CD14-positive monocyte (primary cell): ENCODE measurements around the gene MYO6. TPM values are rescaled to one million over a fixed set of nuclear protein-coding genes. Genes with fewer than 3 reads are reported as not detected.

Source experiments
- DNase-seq, 3 donors: peaks; one replicate each; pipeline ENCODE4 v3.0.0-alpha.2; 2011 to 2022
- H2AFZ ChIP-seq: 2 replicates; pipeline ENCODE4 v1.6.0; 2012; ENCODE audit warnings: mild to moderate bottlenecking, low read depth, low read length, inconsistent platforms; ENCODE audit not compliant: insufficient read depth, poor library complexity, severe bottlenecking
- H3K27ac ChIP-seq, 2 donors: 1 replicate in 1 of 2; 2 replicates in 1 of 2; pipeline ENCODE4 v1.5.1; 2012 to 2013; ENCODE audit warnings: low read length in 2 of 2, control low read depth in 1 of 2, inconsistent platforms in 1 of 2, low read depth in 1 of 2, mild to moderate bottlenecking in 1 of 2
- H3K27me3 ChIP-seq, 2 donors: one replicate each; pipeline versions ENCODE4 v1.6.0 to v1.6.1; 2011 to 2013; ENCODE audit warnings: low read length in 2 of 2; ENCODE audit not compliant: control insufficient read depth in 2 of 2, insufficient read depth in 2 of 2
- H3K36me3 ChIP-seq, 2 donors: replicated peaks in 1 of 2; 1 replicate in 1 of 2; 2 replicates in 1 of 2; pipeline versions ENCODE4 v1.5.1 to v1.6.1; 2012 to 2013; ENCODE audit warnings: low read length in 2 of 2, control low read depth in 1 of 2, inconsistent platforms in 1 of 2, mild to moderate bottlenecking in 1 of 2; ENCODE audit not compliant: insufficient read depth in 2 of 2, control insufficient read depth in 1 of 2
- H3K4me1 ChIP-seq, 2 donors: 1 replicate in 1 of 2; 2 replicates in 1 of 2; pipeline versions ENCODE4 v1.5.1 to v1.6.1; 2012 to 2013; ENCODE audit warnings: low read length in 2 of 2, control low read depth in 1 of 2, inconsistent platforms in 1 of 2, mild to moderate bottlenecking in 1 of 2, moderate library complexity in 1 of 2; ENCODE audit not compliant: insufficient read depth in 2 of 2, control insufficient read depth in 1 of 2
- H3K4me2 ChIP-seq: replicated peaks from 2 replicates; pipeline ENCODE3; 2012; ENCODE audit warnings: low read length, moderate library complexity, mild to moderate bottlenecking; ENCODE audit not compliant: poor library complexity, severe bottlenecking; ENCODE audit errors: extremely low read depth
- H3K4me3 ChIP-seq, 3 experiments: fragments of 200-600 bp in 1 of 3; sonication (generic) in 1 of 3; replicated peaks in 1 of 3; 1 replicate in 2 of 3; 2 replicates in 1 of 3; pipeline ENCODE4 v1.5.1; 2011 to 2013; ENCODE audit warnings: low read length in 3 of 3, mild to moderate bottlenecking in 3 of 3, control low read depth in 2 of 3, low read depth in 2 of 3, inconsistent platforms in 1 of 3, moderate library complexity in 1 of 3
- H3K79me2 ChIP-seq: 2 replicates; pipeline ENCODE4 v1.6.0; 2012; ENCODE audit warnings: mild to moderate bottlenecking, control low read depth, inconsistent platforms, low read length, moderate library complexity; ENCODE audit not compliant: insufficient read depth
- H3K9ac ChIP-seq: 2 replicates; pipeline ENCODE4 v1.6.0; 2017; ENCODE audit warnings: low read length, mild to moderate bottlenecking; ENCODE audit not compliant: insufficient read depth, poor library complexity, severe bottlenecking
- H3K9me3 ChIP-seq, 2 donors: replicated peaks in 1 of 2; 1 replicate in 1 of 2; 2 replicates in 1 of 2; pipeline versions ENCODE4 v1.5.1 to v1.6.1; 2012 to 2013; ENCODE audit warnings: low read length in 2 of 2, control low read depth in 1 of 2; ENCODE audit not compliant: control insufficient read depth in 1 of 2, insufficient read depth in 1 of 2
- H4K20me1 ChIP-seq: 2 replicates; pipeline ENCODE4 v1.6.0; 2012; ENCODE audit warnings: mild to moderate bottlenecking, low read length, control low read depth, moderate library complexity; ENCODE audit not compliant: insufficient read depth
- H3K27ac Mint-ChIP-seq, 7 donors: one replicate each; pipeline ENCODE4 v1.8.0; 2020; ENCODE audit warnings: mild to moderate bottlenecking in 7 of 7, mixed read lengths in 7 of 7, moderate library complexity in 6 of 7, inconsistent platforms in 2 of 7
- H3K27me3 Mint-ChIP-seq, 3 donors: one replicate each; pipeline ENCODE4 v1.8.0; 2021 to 2022; ENCODE audit warnings: low read depth in 3 of 3, mild to moderate bottlenecking in 3 of 3, mixed read lengths in 3 of 3, moderate library complexity in 3 of 3, inconsistent platforms in 1 of 3
- H3K36me3 Mint-ChIP-seq, 2 donors: one replicate each; pipeline ENCODE4 v1.8.0; 2020; ENCODE audit warnings: mixed read lengths in 2 of 2, inconsistent platforms in 1 of 2, mild to moderate bottlenecking in 1 of 2
- H3K4me1 Mint-ChIP-seq: one replicate; pipeline ENCODE4 v1.8.0; 2020; ENCODE audit warnings: mild to moderate bottlenecking, mixed read lengths
- H3K4me3 Mint-ChIP-seq, 2 donors: one replicate each; pipeline ENCODE4 v1.8.0; 2020; ENCODE audit warnings: mild to moderate bottlenecking in 2 of 2, mixed read lengths in 2 of 2, moderate library complexity in 1 of 2
- H3K9me3 Mint-ChIP-seq, 7 donors: one replicate each; pipeline ENCODE4 v1.8.0; 2020 to 2022; ENCODE audit warnings: mixed read lengths in 7 of 7, mild to moderate bottlenecking in 6 of 7, moderate library complexity in 6 of 7, inconsistent platforms in 2 of 7
- WGBS: methylation state at CpG from one replicate; pipeline ENCODE4 v1.1.5; 2013; ENCODE audit warnings: missing lambda C conversion rate; ENCODE audit not compliant: insufficient coverage; 5-methylcytosine and 5-hydroxymethylcytosine counted together
- intact Hi-C, 2 donors: fragments of 100-400 bp; cut with micrococcal nuclease; formaldehyde crosslinking; loops; one replicate each; pipeline versions ENCODE4 v1.15.0 to v1.15.1; 2023
- polyA plus RNA-seq, 3 donors: library from polyadenylated mRNA; depleted of rRNA in 1 of 3; unstranded in 2 of 3; stranded (reverse) in 1 of 3; fragments of 300-500 nt in 2 of 3; fragments of >200 nt in 1 of 3; fragmentation: Illumina TruSeq in 2 of 3; gene quantifications; 1 replicate in 2 of 3; 2 replicates in 1 of 3; pipeline ENCODE4 v1.2.3, GENCODE V29; 2012 to 2021
- TF ChIP-seq, protein P1 (sequence below): fragments of 200-600 bp; IDR thresholded peaks from one replicate; pipeline ENCODE4 v1.8.0; 2022; ENCODE audit warnings: antibody characterized with exemption, mild to moderate bottlenecking

MYO6 gene
- polyA plus RNA-seq, 3 donors, result not detected

DNA sequence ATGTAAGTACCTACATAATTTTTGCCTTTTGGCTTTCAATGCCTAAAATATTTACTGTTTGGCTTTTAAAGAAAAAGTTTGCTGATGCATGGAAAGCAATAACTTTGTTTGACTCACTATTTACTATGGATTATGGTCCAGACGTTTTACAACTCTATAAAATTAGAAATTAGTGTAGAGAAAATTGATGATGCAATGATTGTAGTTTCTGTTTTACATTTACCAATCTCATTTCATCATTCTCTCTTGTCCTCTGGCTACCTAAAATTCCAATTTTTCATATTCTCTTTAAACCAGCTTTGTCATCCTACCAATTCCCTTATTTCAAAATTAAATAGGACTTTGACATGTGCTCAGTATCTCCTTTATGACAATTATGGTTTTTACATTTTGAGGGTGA is 192.5 kb downstream of the MYO6 start:
- Histone ChIP-seq H3K4me2 (no peak overlapping the region), H3K9ac (no peak overlapping the region), H2AFZ (no peak overlapping the region), H3K36me3 (no peaks in the 10 kb centered on the region), H3K27me3 (no peaks in the 10 kb centered on the region), H3K4me3 (no peak overlapping the region), H4K20me1 (no peaks in the 10 kb centered on the region), H3K9me3 (no peaks in the 10 kb centered on the region), H3K79me2 (no peaks in the 10 kb centered on the region), H3K27ac (no peak overlapping the region), H3K4me1 (no peaks in the 10 kb centered on the region)
- Mint-ChIP-seq H3K27ac (no peak overlapping the region), H3K36me3 (no peaks in the 10 kb centered on the region), H3K4me3 (no peak overlapping the region), H3K9me3 (peaks cover 0 to 2% (median 0%) of the 10 kb centered on the region in 7 donors), H3K4me1 (no peaks in the 10 kb centered on the region), H3K27me3 (peaks cover 4 to 5% (median 4%) of the 10 kb centered on the region in 3 donors)
- no peak for DNase-seq
- no CpG with 5 or more reads among the region's 1 CpG for WGBS
- intact Hi-C loops, result no loop called here
- TF ChIP-seq, protein P1, sequence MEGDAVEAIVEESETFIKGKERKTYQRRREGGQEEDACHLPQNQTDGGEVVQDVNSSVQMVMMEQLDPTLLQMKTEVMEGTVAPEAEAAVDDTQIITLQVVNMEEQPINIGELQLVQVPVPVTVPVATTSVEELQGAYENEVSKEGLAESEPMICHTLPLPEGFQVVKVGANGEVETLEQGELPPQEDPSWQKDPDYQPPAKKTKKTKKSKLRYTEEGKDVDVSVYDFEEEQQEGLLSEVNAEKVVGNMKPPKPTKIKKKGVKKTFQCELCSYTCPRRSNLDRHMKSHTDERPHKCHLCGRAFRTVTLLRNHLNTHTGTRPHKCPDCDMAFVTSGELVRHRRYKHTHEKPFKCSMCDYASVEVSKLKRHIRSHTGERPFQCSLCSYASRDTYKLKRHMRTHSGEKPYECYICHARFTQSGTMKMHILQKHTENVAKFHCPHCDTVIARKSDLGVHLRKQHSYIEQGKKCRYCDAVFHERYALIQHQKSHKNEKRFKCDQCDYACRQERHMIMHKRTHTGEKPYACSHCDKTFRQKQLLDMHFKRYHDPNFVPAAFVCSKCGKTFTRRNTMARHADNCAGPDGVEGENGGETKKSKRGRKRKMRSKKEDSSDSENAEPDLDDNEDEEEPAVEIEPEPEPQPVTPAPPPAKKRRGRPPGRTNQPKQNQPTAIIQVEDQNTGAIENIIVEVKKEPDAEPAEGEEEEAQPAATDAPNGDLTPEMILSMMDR, result no peak

DNA sequence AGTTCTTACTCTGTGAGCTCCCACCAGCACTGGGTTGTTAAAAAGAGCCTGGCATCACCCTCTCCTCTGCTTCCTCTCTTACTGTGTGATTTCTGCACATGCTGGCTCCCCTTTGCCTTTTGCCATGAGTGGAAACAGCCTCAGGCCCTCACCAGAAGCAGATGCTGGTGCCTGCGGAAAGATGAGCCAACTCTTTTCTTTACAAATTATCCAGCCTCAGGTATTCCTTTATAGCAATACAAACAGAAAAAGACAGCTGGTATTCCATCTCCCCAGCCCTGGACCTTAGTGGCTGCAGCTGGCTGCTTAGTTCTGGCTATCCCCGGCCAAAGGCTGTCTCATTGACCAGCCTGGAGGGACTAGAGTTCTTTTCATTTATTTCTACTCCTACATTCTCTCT is 194.3 kb downstream of the MYO6 start:
- H3K4me2 ChIP-seq, result no peak overlapping the region
- no peak overlapping the region for H3K27ac ChIP-seq
- 90% methylated on average over 2 of the region's 2 CpGs for WGBS
- H4K20me1 ChIP-seq, result no peaks in the 10 kb centered on the region
- H3K4me3 ChIP-seq, result no peak overlapping the region
- Mint-ChIP-seq H3K27ac (peak overlapping the region in 1 of 7 donors; percentile 11), H3K4me3 (no peak overlapping the region), H3K36me3 (no peaks in the 10 kb centered on the region), H3K9me3 (peaks cover 0 to 2% (median 0%) of the 10 kb centered on the region in 7 donors), H3K4me1 (no peaks in the 10 kb centered on the region), H3K27me3 (peaks cover 0 to 1% (median 0%) of the 10 kb centered on the region in 3 donors)
- no peak overlapping the region for H3K9ac ChIP-seq
- no peaks in the 10 kb centered on the region for H3K9me3 ChIP-seq
- TF ChIP-seq, protein P1, result no peak
- no peak for DNase-seq
- H3K36me3 ChIP-seq, result no peaks in the 10 kb centered on the region
- no peaks in the 10 kb centered on the region for H3K27me3 ChIP-seq
- no peak overlapping the region for H2AFZ ChIP-seq
- intact Hi-C loops, result no loop called here
- no peaks in the 10 kb centered on the region for H3K4me1 ChIP-seq
- no peaks in the 10 kb centered on the region for H3K79me2 ChIP-seq
